ENCODE results near the gene TAF12. TPM values are rescaled to one million over a fixed set of nuclear protein-coding genes. Genes with fewer than 3 reads are reported as not detected.

Gene TAF12
- polyA plus RNA-seq, 1 of the 3 experiments (the other 2 are of a cell fraction), result 34.9 TPM

GRCh38 chr1:28642056-28642846 lies 616 bp downstream of the TAF12 start:
- no peak for DNase-seq
- Histone ChIP-seq H3F3A (replicated peaks; ENCODE audit: insufficient read depth) (peaks cover 3% of the 10 kb centered on the region), H3K27ac (ENCODE audit: low read depth in 2 of 2, low read length in 1 of 2) (peak overlapping the region; percentile 82 to 88), H3K4me1 (ENCODE audit: control insufficient read depth in 1 of 2, insufficient read depth in 2 of 2, low read depth in 1 of 2, low read length in 1 of 2) (peaks cover 0 to 7% of the 10 kb centered on the region in 2 experiments; a peak in 1 of 4 replicates), H2AFZ (ENCODE audit: low read depth) (peak overlapping the region; percentile 80), H3K4me3 (ENCODE audit: low read depth in 2 of 2, low read length in 1 of 2) (peak overlapping the region; percentile 68 to 73), H3K9me3 (no peaks in the 10 kb centered on the region), H3K4me2 (peak overlapping the region; percentile 86), H3K36me3 (replicated peaks in 1 of 2; ENCODE audit: control insufficient read depth in 1 of 2, insufficient read depth in 2 of 2, low read length in 1 of 2) (peaks cover 0 to 8% of the 10 kb centered on the region in 2 experiments), H3K27me3 (ENCODE audit: insufficient read depth) (no peaks in the 10 kb centered on the region), H3K79me2 (ENCODE audit: insufficient read depth) (peaks cover 44% of the 10 kb centered on the region), H4K20me1 (ENCODE audit: insufficient read depth) (no peaks in the 10 kb centered on the region), H3K9me2 (no peaks in the 10 kb centered on the region), H3K9ac (peak overlapping the region; percentile 88)
- ChIA-PET POLR2A (interaction anchor here (0.9 to 2.1 kb wide), 5 partner anchors 27 to 235 kb away, joined by 3 to 12 read pairs (median 8); partner anchors contain the start of genes GMEB1, RCC1 and YTHDF2), CTCF (interaction anchor here (0.7 to 4.8 kb wide), 8 partner anchors 10 to 239 kb away, joined by 3 to 39 read pairs (median 4); partner anchors contain the start of gene YTHDF2)
- WGBS (ENCODE audit: low lambda C conversion rate), result 1% methylated on average over 26 of the region's 26 CpGs
- TF ChIP-seq GABPA (IDR thresholded peaks at IDR 0.05; ENCODE audit: low read depth) (no peak), IRF3 (IDR thresholded peaks at IDR 0.05; ENCODE audit: low read depth, low read length) (no peak), CTCF (IDR thresholded peaks at IDR 0.05) (no peak), RCOR1 (IDR thresholded peaks at IDR 0.05; ENCODE audit: low read length) (no peak), TCF12 (IDR thresholded peaks at IDR 0.05) (no peak), GATA2 (CRISPR knock-in tag; IDR thresholded peaks at IDR 0.05) (no peak), NRF1 (IDR thresholded peaks at IDR 0.05; ENCODE audit: low read depth, low read length) (no peak), RAD21 (IDR thresholded peaks at IDR 0.05; ENCODE audit: low read length) (no peak), CHD2 (IDR thresholded peaks at IDR 0.05; ENCODE audit: low read length, partially characterized antibody) (no peak), NFIC (IDR thresholded peaks at IDR 0.05; ENCODE audit: borderline replicate concordance) (no peak), YY1 (IDR thresholded peaks at IDR 0.05; ENCODE audit: low read depth) (no peak), JUND (IDR thresholded peaks at IDR 0.05) (no peak), FOXJ3 (CRISPR knock-in tag; IDR thresholded peaks at IDR 0.05) (no peak), TEAD4 (IDR thresholded peaks at IDR 0.05; ENCODE audit: borderline replicate concordance, insufficient read depth) (no peak), SIN3A (IDR thresholded peaks at IDR 0.05; ENCODE audit: borderline replicate concordance, low read depth, low read length) (no peak)
- TF ChIP-seq, protein P1, sequence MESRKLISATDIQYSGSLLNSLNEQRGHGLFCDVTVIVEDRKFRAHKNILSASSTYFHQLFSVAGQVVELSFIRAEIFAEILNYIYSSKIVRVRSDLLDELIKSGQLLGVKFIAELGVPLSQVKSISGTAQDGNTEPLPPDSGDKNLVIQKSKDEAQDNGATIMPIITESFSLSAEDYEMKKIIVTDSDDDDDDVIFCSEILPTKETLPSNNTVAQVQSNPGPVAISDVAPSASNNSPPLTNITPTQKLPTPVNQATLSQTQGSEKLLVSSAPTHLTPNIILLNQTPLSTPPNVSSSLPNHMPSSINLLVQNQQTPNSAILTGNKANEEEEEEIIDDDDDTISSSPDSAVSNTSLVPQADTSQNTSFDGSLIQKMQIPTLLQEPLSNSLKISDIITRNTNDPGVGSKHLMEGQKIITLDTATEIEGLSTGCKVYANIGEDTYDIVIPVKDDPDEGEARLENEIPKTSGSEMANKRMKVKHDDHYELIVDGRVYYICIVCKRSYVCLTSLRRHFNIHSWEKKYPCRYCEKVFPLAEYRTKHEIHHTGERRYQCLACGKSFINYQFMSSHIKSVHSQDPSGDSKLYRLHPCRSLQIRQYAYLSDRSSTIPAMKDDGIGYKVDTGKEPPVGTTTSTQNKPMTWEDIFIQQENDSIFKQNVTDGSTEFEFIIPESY (IDR thresholded peaks at IDR 0.05; ENCODE audit: borderline replicate concordance, low read depth), result no peak
- TF ChIP-seq, protein P2, sequence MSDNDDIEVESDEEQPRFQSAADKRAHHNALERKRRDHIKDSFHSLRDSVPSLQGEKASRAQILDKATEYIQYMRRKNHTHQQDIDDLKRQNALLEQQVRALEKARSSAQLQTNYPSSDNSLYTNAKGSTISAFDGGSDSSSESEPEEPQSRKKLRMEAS (IDR thresholded peaks at IDR 0.05; ENCODE audit: low read depth), result no peak
- TF ChIP-seq, protein P3, sequence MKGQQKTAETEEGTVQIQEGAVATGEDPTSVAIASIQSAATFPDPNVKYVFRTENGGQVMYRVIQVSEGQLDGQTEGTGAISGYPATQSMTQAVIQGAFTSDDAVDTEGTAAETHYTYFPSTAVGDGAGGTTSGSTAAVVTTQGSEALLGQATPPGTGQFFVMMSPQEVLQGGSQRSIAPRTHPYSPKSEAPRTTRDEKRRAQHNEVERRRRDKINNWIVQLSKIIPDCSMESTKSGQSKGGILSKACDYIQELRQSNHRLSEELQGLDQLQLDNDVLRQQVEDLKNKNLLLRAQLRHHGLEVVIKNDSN (IDR thresholded peaks at IDR 0.05; ENCODE audit: borderline replicate concordance, low read depth), result no peak
- TF ChIP-seq, protein P4, sequence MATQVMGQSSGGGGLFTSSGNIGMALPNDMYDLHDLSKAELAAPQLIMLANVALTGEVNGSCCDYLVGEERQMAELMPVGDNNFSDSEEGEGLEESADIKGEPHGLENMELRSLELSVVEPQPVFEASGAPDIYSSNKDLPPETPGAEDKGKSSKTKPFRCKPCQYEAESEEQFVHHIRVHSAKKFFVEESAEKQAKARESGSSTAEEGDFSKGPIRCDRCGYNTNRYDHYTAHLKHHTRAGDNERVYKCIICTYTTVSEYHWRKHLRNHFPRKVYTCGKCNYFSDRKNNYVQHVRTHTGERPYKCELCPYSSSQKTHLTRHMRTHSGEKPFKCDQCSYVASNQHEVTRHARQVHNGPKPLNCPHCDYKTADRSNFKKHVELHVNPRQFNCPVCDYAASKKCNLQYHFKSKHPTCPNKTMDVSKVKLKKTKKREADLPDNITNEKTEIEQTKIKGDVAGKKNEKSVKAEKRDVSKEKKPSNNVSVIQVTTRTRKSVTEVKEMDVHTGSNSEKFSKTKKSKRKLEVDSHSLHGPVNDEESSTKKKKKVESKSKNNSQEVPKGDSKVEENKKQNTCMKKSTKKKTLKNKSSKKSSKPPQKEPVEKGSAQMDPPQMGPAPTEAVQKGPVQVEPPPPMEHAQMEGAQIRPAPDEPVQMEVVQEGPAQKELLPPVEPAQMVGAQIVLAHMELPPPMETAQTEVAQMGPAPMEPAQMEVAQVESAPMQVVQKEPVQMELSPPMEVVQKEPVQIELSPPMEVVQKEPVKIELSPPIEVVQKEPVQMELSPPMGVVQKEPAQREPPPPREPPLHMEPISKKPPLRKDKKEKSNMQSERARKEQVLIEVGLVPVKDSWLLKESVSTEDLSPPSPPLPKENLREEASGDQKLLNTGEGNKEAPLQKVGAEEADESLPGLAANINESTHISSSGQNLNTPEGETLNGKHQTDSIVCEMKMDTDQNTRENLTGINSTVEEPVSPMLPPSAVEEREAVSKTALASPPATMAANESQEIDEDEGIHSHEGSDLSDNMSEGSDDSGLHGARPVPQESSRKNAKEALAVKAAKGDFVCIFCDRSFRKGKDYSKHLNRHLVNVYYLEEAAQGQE (IDR thresholded peaks at IDR 0.05; ENCODE audit: low read depth, low read length), result no peak

All from SK-N-SH (cell line).